Left lobe of liver (tissue), 2 donors: ENCODE data around the gene FHDC1. TPM values are rescaled to one million over a fixed set of nuclear protein-coding genes. Genes with fewer than 3 reads are reported as not detected.

ENCODE experiments used
- ATAC-seq: fragments of 200-7000 bp; cut with Tn5 transposase; one replicate; pipeline ENCODE4 v1.9.1; 2020; ENCODE audit warnings: mild to moderate bottlenecking, moderate library complexity
- DNase-seq: peaks from one replicate; pipeline ENCODE4 v3.0.0-alpha.2; 2020; ENCODE audit warnings: low spot score
- total RNA-seq: library from RNA; stranded (reverse); gene quantifications from one replicate; pipeline ENCODE4 v1.2.1, GENCODE V29; 2021
- donor health status: DM: no; HTN: no; CAD: no; lungs with moderate emphysema.
- donor health status: DM: no; HTN: yes; CAD: no.

Gene FHDC1
- total RNA-seq, 1 donor from 2014 or later, result 0.28 TPM

- peak; percentile 49 for ATAC-seq
- DNase-seq, result peak; percentile 51
These were observed 568 bp downstream of the FHDC1 start for GRCh38 chr4:152936446-152937335.

DNA sequence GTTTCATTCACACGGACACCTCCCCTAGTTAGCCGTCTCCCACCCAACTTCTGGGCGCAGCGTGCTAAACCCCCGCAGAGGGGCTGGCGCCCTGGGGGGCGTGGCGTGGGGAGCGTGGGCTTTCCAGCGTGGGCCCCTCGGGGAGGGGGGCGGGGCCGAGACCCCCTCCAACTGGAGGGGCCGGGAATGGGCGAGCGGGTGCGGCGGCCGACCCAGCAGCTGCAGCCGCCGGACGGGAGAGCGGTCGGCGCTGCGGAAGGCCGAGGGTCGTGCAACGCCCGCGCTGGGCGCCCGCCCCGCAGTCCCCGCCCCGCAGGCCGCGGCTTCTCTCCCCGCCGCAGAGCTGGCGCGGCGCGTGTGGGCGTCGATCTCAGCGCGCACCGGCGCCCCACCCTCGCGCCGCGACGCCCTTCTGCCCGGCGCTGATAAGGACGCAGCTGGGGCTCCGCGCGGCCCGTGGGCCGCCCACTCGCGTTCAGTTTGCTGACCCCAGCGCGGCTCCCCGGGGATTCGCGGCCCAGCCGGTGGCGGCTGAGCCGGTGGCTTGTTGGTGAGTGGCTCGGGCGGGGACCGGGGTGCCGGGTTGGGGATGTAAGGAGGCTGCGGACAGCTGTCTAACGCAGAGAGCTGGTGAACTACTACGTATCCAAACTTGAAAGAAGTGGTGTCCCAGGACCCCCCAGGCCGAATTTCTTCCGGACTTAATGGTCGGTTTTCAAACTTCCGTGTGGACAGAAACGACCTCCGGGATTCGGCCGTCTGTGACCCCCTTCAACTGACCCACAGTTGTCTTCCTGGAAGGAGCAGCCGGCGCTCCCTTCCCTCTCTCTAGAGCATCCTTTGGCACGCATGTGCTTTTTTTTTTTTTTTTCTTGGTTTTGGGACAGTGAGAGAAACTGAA lies 1.5 kb downstream of the FHDC1 start:
- ATAC-seq, result peak; percentile 51
- DNase-seq, result no peak

DNA sequence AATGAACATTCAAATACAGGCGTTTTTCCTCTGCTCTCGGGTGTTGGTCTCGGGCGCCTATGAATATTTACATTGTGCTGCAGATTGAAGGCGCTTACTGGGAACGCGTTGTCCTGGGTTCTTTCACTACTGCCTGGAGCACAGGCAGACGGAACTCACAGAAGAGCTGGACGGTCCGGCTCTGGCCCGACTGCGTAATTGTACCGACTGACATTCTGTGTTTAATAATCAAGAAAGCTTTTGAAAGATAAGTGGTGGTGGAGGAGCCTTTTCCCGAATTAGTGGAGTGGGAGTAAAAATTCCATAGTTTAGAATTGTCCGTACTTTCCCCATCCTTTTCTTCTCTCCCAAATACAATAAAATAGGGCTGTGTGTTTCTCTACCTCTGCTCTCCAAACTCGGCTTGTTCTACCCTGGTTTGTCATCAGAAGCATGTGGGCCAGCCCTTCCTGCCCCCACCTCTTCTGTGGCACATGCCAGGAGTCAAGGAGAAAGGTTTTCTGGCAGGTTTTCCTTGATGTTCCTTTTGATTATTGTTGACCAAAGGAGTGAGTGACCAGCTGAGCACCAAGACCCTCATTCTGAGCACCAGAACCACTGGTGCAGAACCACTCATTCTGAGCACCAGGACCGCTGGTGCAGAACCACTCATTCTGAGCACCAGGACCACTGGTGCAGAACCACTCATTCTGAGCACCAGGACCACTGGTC lies 2.3 kb downstream of the FHDC1 start:
- DNase-seq (no peak), ATAC-seq (no peak)

DNA sequence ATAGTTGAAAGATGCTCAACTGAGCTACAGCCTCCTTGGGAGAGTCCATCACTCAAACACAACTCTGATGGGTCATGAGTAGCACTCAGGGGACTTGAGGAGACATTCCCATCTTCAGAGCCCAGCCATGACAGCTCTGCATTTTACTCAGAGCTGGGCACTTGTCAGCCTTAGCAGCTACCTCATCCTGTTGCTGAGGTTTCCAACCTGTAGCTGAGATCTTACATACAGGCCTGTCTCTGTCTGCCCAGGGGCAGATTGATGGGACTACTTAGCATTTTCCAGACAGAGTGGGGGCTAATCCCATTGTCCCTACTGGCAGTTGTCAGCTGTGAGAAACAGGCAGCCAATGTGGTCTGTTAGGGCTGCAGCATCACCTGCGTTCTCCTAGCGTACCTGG lies 3.5 kb downstream of the FHDC1 start:
- ATAC-seq, result no peak
- no peak for DNase-seq

GRCh38 chr4:152940461-152940860 lies 4.3 kb downstream of the FHDC1 start:
- ATAC-seq (no peak), DNase-seq (no peak)

GRCh38 chr4:152941411-152941810 lies 5.3 kb downstream of the FHDC1 start:
- DNase-seq, result no peak

DNA sequence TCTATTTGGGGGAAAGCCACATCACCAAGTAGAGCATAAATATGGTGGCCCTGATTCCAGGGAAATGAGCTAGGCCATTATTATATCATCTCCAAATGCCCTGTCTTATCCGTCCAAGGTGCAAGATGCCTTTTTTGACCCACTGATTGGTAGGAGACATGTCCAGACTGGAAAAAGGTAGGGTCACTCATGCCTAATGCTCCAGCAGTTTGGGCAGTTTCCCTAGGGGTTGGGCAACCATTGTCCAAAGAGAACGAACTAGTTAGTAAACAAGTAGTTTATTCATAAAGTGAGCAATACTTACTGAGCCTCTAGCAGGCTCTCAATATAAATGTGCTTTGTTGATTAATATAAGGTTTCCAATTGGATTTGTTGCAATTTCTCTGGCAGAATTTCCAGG lies 6.2 kb downstream of the FHDC1 start:
- DNase-seq, result no peak
- no peak for ATAC-seq

More at GRCh38 chr4:152941411-152941810, 5.3 kb downstream of the FHDC1 start:
- no peak for ATAC-seq

DNA sequence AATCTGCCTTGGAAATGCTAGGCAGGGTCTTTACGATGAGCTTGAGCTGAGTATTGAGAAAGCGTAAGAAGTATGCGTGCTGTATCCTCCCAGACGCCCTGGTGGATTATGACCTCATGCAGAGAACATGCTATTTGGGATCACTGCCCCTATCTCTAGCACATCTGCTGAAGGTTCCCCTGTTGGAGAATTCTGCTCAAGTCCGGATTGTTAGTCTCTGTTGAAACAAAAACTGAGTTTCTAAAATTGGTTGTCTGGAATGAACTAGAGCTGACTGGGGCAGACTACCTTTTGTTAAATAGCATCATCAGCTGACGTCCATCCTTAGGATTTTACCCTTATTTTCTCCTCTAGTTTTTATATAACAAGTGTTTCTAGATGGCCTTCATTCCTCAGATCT lies 7.5 kb downstream of the FHDC1 start:
- ATAC-seq, result no peak
- no peak for DNase-seq

DNA sequence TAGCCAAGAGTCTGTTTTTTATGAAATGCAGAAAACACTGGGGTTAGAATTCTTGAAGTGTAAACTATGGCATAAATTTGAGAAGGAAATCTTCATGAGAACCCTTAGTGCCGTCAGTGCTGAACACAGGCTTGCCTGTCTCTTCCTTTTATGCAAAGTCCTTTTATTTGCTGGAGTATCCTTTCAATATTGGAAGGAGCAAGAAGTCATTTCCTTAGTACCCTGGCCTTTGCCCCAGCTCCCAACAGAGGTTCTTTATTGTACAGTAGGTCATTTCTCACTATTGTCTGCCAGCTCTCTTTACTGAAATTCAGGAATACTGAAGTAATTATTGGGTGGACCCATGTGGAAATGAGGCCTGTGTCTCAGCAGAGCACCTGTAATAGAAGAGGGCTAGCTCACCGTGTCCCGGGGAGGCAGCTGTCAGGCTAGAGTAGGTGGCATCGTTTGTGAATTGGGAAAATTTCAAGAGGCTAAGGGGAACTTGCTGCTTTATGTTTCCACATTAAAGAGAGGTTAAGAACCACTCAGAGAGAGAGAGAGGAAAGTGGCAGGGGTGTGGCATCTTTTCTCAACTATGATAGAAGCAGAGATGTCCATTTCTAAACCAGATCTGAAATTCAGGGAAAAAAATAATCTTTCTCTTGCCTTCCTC lies 8.7 kb downstream of the FHDC1 start:
- DNase-seq, result no peak
- ATAC-seq, result no peak

DNA sequence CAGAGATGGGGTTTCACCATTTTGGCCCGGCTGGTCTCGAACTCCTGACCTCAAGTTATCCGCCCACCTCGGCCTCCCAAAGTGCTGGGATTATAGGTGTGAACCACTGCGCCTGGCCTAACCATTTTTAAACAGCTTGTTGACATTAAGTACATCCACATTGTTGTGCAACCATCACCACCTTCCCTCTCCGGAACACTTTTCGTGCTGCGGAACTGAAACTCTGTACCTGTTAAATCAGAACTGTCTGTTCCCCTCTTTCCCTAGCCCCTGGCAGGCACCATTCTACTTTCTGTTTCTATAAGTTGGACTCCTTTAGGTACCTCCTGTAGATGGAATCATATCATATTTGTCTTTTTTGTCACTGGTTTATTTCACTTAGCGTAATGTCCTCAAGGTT lies 9.5 kb downstream of the FHDC1 start:
- ATAC-seq, result no peak
- DNase-seq, result no peak

DNA sequence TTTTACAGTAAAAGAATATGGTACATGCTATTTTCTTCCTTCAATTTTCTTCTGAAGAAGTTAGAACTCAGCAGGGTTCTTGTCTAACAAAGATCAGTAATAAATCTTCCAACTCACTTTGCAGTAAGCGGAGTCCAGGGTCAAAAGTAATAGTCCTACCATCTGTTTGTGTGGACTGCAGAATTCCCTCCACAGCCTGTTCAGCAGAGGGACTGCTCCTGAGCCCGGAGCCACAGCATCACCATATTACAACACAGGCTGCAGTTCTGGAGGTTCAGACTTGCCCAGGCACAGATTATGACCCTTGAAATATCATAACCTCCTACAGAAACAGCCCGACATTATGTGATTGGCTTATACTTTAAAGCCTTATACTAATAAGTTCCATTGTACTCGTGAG lies 10.3 kb downstream of the FHDC1 start:
- DNase-seq (no peak), ATAC-seq (no peak)

GRCh38 chr4:152947311-152947710 lies 11.2 kb downstream of the FHDC1 start:
- ATAC-seq, result no peak
- DNase-seq, result no peak

- ATAC-seq, result no peak
- no peak for DNase-seq
These were observed 13.8 kb downstream of the FHDC1 start for GRCh38 chr4:152949930-152950329.

DNA sequence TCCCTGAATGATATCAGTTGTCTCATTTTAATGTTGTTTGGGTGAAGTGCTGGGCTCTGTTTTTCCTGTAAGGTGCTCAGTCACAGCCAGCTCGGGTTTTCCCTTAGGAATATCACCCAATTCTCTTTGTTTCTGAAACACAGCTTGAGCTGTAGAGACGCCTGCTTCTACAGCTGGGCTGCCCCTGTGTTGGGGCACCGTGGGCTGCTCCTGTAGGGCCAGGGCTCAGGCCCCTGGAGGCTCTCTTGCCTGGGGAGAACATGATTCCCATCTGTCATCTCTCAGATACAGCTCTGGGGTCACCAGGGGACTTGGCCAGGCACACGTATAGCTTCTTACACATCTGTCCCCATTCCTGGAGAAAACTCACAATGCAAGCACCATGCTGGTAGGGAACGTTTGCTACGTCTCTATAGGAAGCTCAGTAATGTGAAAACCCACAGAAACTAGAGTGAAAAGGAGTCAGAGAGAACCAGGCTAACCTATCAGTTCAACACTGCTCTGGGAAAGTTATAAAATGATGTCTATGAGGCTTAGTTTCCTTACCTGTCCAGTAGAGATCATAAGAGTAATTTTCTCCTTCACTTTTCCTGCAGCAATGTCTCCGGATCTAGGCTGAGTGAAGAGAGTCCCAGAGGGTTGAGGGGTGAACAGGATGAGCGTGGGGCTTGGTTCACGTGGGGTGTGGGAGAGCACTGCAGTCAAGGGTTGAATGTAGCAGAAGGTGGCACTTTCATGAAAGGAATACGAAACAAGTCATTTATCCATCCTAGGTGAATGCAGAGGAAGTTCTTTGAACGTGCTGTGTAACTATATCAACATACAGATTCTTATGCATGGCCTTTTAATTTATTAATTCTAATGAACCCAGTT lies 14.5 kb downstream of the FHDC1 start:
- no peak for ATAC-seq
- no peak for DNase-seq

GRCh38 chr4:152951348-152951747 lies 15.2 kb downstream of the FHDC1 start:
- DNase-seq, result no peak
- no peak for ATAC-seq

- ATAC-seq (no peak), DNase-seq (no peak)
These were observed 17.4 kb downstream of the FHDC1 start for GRCh38 chr4:152953514-152953913.

GRCh38 chr4:152954741-152955140 lies 18.6 kb downstream of the FHDC1 start:
- DNase-seq (no peak), ATAC-seq (no peak)

DNA sequence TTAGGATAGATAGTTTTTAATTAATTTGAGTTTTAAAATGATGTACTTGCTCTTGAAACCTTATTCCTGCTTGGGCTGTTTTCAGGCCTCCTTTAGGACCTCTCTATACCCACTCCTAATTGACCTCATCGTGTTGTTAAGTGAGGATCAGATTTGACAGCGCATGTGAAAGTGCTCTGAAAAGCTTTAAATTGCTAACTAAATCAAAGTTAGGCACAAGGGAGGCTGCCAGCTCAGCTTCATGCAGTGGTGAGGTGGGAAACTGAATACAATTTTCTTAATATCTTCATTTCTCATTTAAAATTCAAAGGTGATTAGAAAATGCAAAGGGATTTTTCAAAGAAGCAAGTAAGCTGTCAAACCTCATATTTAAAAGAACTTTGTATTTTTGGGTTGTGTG lies 20.0 kb downstream of the FHDC1 start:
- DNase-seq (no peak), ATAC-seq (no peak)

DNA sequence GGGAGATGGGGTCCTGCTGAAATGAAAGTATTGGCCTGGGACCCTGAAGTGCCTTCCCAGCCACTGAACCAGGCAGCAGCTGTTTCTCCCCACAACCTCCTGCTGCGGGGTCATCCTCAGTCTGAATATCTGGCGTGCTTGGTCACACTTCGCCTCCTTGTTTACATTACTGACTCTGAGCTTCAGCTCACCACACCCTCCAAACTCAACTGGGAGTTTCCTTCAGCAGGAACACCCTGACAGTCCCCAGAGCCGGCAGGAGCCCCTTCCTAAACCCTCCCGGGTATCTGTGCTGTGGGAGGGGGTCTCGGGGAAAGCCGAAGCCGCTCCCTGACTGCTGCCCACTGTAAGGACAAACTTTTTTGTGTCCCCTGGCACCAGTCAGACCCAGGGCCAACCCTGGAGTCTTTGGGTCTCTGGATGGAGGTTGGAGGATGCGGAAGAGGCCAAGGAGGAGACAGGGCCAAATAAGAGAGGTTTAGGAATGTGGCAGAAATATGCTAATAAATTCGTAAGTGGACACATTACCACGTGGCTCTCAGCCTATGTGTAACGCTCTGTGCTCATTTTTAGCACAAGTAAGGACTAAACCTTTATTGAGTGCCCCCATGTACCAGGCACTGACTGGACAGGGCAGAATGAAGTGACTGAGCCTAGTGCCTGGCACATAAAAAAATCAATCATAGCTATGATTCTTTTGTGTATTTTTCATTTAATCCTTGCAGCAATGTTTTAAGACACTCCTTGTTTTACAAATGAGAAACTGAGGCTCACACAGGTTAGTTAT lies 20.7 kb downstream of the FHDC1 start:
- ATAC-seq, result peak; percentile 60
- DNase-seq, result no peak
